ENCODE data around the gene CLIC5.
"Not testable (repeated sequence)": the region's sequence is repeated elsewhere in the genome, so short reads cannot be mapped to it uniquely, and the experiment has no call there.

CLIC5 gene

DNA sequence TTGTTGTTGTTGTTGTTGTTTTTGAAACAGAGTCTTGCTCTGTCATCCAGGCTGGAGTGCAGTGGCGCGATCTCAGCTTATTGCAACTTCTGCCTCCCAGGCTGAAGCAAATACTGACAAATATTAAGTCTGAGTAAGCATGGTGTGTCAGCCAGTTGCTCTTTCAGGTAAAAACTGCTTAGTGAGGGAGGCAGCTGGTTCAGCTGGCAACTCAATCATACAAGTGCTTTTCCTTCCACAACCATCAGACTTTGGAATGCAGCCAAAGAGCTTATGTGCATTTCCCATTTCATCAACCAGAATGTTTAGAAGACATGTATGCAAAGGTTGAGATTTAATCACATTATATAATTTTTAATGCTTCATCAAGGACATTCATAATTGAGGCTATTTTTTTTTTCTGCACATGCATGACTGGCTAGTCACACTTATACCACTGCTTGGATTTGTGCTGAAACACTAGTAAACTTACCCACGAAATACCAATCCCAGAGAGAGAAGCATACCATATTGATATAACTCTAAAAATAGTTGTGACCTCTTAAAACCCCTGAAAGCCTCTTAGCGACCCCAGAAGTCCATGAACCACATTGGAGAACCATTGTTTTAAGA lies 56.0 kb downstream of the CLIC5 start:
- peak; percentile 85 for DNase-seq

DNA sequence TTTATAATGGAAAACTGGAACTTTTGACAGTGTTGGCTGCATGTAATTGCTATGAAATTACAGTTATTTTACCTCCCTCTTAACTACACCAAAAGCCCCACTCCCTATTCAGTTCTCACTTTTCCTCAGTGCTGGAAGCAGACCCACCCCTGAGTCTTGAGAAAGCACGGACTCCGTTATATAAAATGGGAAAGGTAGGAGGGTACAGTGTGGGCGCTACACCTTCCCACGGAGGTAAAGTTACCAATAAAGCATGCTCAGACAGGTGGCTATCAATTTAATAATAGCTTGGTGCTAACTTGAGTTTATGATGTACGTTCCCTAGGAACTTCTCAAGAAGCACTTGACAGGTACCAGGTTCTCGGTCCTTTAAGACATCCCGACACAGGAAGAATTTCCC lies 59.0 kb downstream of the CLIC5 start:
- DNase-seq = no peak

DNA sequence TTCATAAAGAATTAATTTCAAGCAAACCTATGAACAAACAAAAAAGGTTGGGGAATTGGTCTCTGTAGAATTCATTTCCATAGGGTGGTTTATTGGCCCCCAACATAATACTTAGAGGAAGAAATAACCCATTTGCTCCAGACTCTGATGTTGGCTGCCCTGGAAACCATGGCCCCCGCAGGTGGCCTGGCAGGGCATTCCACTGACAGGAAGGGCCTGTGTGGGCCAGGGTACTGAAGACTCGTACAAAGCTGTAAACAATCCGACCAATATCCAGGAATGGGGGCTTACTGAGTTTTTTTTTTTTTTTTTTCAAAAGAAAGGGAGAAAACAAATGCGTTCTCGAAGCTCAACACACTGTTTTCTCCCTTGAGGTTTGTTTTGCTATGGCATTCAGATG lies 59.5 kb downstream of the CLIC5 start:
- DNase-seq = no peak

DNA sequence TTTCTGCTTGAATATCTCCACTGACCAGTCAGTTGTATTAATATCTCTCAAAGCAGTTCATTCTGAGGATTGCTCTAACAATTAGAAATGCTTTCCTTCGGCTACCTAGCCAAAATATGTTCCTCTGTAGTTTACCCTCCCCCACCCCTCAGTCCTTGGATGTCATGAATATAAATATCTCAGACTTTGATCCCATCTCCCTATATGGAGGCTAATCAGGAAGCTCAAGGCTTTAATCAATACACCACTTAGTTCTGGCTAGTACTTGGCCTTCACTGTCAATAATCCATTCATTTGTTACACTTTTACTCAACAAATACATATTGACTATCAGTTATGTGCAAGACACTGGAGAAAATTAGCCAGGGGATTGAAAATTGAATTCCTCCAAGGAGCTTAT lies 60.1 kb downstream of the CLIC5 start:
- DNase-seq = no peak

DNA sequence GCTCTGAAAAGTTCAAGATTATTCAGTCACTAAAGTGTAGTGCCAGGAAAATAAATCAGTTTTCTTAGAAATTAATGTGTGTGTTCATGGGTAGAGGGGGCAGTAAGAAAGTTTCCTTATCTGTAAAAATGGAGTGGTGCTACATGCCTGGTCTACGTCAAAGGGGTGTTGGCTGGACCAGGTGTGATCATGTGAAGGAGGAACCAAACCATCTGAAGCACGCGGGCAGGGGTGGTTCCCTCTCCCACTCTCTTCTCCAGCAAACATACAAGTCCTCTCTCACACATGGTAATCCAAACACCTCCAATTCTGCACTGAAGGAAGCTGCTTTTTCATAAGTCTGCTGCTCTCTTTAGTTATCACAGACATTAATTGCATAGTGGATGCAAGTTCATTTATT lies 63.1 kb downstream of the CLIC5 start:
- no peak for DNase-seq

DNA sequence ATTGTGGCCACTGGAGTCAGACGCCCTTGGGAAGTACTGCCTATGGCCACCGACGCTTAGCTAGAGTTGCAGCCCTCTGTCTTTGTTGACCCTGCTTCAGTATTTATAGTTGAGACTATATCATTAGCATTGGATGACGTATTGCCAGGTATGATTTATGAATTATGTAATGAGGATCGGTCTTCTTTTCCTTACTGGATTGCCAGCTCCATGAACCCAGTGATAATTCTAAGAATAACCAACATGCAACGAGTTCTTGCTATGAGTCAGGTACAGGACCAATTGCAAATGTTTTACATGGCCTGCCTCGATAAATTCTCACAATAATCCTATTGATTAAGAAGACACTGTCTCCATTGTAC lies 63.5 kb downstream of the CLIC5 start:
- DNase-seq = no peak

DNA sequence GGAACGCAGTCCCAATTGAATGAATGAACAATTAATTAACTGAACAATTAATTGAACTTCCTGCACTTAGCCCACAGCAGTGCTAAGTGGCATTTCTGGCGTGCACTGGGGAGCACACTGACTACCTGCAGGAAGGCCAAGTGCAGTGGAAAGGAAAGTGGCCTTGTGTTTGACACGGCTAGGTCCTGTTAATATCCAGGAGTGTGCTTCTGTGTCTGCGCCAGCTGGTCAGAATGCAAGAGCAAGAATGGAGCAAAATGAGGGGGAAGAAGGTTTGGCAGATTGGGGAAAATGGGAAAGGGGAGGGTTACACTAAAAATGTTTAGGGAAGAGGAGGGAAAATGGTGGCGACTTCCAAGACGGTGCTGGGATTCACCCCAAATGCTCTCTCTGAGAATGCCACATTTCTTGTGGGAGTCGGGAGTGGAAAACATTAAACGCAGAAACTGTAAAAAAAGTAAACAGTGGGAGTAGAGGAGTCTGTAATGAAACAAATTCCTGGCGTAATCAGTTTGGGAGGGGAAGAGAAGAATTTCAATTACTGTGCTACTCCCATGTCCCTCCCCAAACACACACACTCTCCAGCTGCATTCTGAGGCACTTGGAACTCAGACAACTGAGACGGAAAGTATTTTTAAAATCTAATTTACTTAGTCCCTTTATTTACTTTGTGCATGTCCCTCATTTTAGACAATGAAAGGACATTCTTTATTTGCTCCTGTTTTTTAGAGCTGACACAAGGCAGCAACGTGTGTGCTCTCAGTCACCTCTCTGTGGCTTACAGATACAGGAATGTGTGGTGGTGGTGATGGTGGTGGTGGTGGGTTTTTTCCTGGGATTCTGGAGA lies 64.1 kb downstream of the CLIC5 start:
- peak; percentile 12 for DNase-seq

DNA sequence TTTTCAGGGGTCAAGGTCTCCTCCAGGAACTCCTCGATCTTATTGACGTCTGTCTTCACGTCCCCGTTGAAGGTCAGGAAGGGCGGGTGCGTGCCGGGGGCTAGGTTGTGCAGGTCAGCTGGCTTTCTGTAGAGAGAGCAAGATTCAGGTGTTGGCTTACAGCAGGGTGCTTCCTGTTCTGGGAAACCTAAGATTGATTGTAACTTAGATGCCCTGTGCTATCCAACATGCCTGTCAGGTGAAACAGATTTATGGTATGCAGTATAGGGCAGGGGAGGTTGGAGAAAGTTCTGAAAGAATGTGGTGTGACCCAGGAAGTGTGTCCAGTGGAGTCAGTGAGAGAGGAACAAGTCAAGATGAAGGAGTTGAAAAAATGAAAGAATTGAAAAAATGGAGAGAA lies 66.4 kb downstream of the CLIC5 start:
- no peak for DNase-seq

DNA sequence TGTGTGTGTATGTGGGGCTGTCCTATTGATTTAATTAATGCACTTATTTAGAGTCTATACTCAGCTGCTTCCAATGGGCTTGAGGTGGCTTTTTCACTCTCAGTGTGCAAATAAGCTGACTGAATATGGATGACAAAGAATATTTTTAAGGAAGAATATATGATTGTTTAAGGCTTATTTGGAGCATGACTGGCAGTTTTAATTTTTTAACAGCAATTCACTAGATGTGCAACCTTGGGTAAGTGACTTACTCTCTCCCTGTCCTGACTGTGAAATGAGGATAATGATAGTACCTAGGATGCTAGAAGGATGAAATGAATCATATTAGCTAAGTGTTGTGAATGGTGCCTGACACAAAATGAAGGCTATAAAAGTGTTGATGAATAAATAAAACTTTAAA lies 67.9 kb downstream of the CLIC5 start:
- DNase-seq = no peak

DNA sequence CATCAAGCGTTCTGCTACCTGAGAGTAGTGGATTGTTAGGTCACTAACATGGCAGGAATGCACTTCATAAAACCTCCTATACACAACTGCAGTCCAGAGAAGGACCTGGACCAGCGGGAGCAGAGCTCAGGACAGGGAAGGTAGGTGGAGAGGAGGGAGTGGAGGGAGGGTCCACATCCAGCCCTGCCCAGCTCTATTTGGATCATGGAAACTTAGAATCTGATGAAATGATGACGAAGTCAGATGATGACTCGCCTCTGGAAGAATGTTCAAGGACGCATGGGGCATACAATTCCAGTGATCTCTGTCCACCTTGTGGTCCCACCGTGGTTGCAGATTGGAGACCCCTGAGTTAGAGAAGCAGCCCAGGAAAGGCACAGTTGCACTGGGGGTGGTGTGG lies 68.8 kb downstream of the CLIC5 start:
- DNase-seq = no peak

DNA sequence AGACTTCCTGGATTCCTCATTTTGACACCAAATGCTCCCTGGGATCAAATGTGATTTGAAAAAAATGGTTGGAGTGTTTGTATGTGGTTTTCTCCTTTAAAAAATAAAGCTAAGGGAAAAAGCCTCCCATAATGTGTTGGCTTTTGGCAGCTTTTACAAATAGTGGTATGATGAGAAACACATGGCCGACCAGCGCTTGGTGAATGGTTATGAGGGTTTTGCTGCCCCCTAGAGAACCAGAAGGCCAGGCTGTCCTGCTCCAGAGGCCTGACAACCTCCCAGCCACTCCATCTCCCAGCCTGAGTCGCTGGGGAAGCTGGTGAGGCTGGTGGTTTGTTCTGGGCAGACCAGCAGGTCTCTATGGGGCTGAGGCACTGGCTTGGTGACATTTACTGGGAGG lies 69.3 kb downstream of the CLIC5 start:
- no peak for DNase-seq

DNA sequence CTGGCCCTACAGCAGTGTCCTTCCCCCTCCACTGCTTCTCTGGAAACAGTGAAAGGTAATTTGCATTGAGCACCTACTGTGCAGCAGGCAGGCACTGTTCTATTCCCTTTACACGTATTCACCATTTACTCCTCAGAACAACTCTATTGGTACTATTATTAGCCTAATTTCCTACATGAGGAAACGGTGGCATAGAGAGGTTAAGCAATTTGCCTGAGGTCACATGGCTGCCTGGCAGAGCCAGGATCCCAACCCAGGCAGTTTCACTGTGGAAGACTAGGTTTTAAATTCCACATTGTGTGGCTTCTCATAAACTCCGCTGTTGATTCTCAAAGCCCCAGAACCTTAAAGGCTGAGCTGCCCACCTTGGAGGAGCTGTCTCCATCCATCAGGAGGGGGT lies 72.7 kb downstream of the CLIC5 start:
- DNase-seq = no peak

DNA sequence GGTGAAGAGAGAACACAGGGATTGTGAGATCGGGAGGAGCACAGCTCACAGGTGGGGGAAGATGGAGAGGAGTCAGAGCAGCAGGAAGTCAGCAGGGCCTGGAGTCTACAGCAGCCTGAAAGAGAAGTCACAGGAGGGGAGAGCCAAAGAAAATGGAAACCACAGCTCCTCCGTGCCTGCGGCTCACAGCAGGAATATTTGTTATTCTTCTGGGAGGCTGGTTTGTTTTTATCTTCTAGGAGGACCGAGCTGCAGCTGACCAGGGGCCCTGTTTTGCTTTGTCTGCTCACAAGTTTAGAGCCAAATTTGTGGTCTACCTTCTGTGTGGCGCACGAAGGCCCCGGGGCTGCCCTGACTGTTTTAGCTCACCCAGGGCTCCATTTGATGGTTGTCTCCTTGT lies 81.8 kb downstream of the CLIC5 start:
- DNase-seq = no peak

DNA sequence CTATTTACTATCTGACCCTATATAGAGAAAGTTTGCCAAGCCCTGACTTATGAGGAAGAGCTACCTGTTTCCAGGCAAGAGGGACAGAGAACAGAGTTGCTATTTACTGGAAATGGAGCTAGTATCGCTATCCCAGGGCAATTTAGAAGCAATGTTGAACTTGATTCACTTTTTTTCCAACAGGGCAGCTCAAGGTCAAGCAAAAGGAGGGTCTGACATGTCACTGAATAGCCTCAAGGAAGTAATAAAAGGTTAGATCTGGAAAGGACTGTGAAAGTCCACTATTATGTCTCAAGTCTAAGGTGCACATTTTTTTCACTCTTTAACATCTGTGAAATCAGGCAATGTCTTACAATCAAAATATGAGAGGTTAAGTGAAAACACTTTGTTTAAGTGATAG lies 84.4 kb downstream of the CLIC5 start:
- no peak for DNase-seq

DNA sequence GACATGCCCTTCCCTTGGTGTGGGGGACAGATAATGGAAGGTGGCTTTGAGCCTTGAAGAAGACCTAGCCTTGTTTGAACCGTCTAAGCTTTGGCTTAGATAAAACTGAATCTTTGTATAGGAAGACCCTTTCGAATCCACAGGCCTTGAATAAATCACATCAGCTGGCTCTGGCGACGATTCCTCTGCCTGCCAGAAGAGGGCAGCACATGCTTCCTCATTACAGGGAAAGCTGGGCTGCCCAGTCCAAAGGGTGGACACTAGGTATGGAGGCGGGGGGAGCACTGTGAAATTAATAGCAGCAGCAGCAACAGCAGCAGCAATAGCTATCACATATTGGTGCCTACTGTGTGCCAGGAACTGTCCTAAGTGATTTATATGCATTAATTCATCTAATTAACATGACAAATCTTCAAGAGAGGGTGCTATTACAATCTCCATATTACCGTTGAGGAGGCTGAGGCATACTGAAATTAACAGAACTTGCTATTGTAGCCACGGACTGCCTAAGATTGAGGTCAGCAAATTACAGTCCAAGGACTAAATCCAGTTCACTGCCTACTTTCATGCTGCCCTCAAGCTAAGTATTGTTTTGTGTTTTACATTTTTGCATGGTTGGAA lies 85.1 kb downstream of the CLIC5 start:
- peak; percentile 48 for DNase-seq

DNA sequence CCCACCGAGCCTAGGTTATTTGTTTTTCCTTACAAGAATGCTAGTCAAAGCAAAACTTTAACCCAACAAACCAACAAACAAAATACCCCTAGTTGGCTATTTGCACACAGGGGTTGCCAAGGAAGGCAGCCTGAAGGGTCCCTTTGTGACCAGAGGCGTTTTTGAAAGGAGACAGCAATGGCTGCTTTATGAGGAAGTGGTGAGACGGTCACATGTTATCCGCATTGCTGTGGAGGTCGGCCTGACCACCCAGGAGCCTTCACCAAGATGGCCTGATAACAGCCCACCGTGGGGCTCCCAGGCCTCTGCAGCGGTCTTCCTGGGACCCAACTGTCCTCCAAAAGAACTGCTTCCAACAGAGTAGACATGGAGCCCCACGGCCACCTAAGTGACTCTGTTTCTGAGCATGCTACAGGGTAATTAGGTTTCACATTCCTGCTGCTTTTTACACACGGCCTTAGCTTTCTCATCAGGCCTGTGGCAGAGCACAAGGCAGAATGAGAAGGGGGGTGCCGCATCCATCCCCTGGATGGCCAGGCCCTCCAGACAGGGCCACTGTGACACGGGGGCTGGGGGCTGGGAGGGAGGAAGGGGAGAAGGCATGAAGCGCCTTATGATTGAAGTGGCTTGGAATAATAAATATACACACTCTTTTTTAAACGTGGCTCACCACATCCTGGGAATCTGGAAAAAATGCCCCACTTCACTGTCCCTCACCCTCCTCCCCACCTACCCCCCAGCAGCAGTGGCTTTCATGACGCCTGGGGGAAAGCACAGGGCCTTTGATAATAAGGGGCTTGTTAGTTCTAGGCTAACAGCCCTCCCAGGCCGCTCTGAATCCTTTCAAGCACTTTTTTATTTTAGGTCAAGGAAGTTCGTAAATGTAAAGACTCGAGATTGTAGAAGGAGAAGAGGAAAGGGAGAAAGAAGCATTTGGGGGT lies 86.0 kb downstream of the CLIC5 start:
- no peak for DNase-seq

DNA sequence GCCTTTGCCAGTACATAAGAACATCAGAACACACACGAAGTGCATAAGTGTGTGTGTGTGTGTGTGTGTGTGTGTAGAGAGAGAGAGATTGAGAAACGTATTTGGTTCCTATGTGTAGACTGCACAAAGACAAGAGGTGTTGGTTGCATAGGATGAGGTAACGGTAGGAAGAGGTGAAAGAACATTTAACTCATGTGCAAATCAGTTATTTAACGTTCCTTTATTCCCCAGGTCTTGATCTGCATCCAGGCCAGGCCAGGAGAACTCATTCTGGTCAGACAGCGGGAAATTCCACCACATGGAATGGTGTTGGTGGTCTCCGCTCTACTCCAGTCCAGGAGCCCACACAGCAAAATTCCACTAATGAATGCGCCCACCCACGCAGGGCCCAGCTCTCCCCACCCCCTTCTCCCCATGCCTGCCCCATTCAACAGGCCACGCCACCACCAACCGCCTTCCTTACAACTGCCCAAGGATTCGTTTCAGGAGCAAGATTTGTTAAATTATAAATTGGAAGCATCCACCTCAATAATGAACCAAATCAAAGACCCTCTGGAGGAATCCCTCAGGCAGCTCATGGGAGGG lies 86.8 kb downstream of the CLIC5 start:
- DNase-seq = no peak

DNA sequence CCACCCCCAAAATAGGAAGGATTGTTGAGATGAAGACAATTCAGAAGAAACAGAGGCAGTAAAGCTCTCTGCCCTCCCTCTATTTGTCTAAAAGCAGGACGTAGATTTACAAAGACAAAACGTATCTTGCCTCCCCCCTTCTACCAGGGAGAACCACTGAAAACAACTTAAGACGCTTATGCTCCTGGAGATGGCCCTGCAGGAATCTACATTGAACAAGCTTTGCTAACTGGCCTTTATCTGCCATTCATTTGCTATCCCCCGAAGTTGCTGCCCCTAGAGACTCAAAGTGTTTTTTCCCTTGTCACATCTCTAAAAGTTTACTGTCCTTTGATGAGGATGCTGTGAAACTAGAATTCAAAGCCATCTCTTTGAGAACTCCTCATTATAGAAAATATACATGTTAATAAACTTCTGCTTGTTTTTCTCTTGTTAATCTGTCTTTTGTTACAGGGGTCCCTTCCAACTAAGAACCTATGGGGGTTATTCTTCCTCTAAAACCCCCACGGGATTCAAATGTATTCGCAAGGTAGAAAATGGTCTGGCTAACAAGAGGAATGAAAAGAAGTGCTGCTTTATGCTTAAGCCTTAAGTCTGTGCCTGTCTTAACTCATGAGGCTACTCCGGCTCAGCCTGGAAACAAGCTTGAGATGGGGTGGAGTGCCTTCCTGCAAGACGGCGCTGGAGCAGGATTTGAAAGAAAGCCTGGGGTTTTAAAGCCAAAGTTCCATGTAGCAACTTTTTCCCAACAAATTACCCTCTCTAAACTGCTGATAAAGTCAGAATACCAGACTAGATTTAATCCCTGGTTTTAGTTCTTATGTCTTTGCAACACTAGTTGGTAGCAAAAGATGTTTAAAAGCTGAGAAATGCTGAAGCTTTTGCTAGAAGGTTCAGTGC lies 88.0 kb downstream of the CLIC5 start:
- no peak for DNase-seq

DNA sequence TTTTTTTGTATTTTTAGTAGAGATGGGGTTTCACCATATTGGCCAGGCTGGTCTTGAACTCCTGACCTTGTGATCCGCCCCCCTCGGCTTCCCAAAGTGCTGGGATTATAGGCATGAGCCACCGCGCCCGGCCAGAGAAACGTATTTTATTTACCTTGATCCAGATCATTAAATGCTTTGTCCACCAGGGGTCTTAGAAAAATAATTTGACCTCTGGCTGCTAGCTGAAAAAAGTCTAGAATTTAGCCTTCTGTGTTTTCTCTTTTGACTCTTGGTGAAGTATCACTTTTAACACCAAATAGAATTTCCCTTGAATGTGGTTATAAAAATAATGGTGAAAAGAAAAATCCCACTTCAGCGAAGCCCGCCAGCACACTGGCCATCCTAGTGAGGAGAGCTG lies 89.2 kb downstream of the CLIC5 start:
- not testable (repeated sequence) for DNase-seq

DNA sequence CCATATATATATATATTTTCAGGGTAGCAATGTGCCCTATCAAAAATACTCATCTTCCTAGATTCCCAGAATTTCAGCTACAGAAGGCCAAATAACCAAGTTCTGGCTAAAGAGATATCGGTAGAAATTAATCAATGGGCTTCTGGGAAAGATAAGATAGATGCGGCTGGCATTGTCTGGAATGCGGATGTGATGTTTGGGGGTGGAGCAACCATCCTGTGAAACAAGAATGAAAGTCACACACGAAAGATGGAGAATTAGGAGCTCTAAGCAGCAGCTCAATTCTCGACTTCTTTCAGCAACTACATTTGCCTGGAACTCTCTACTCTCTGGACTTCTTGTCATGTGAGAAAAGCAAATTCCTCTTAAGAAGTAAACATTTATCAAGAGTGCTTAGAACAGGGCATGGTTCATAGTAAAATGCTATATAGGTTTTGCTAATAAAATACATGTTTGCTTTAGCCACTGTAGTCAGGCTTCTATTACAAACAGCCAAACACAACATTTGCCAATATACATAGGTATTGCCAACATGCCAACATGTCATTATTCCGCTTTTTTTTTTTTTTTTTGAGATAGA lies 90.8 kb downstream of the CLIC5 start:
- no peak for DNase-seq

DNA sequence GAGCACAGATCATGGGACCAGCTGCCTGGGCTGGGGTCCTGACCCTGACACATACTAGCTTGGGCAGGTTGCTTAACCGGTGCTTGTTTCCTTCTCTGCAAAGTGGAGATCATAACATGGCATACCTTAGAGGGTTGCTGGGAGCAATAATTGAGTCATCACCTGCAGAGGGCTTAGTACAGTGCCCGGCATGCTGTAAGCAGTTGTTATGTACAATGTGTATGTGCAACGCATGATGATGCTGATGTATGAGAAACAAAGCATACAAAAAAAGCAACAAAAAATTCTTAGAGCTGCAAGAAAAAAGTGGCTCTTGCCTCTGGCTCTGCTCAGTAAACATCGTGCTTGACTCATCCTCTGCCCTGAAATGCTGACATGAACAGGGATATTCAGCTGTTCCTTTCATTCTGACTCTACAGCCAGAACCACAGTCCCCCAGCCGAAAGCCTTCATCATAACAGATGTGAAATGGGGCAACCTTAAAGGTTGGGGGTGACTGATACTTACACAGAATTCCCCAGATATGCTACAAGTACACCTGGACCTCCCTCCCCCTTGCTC lies 91.7 kb downstream of the CLIC5 start:
- DNase-seq = no peak

Data from DMS79 treated with DMSO at 0.1 percent for 48 hours (cell line).